ENCODE measurements around the gene NIPA2. TPM values are rescaled to one million over a fixed set of nuclear protein-coding genes. Genes with fewer than 3 reads are reported as not detected.

The NIPA2 gene
- total RNA-seq, 2 experiments from 2014 or later = 96.1 to 112 TPM

DNA sequence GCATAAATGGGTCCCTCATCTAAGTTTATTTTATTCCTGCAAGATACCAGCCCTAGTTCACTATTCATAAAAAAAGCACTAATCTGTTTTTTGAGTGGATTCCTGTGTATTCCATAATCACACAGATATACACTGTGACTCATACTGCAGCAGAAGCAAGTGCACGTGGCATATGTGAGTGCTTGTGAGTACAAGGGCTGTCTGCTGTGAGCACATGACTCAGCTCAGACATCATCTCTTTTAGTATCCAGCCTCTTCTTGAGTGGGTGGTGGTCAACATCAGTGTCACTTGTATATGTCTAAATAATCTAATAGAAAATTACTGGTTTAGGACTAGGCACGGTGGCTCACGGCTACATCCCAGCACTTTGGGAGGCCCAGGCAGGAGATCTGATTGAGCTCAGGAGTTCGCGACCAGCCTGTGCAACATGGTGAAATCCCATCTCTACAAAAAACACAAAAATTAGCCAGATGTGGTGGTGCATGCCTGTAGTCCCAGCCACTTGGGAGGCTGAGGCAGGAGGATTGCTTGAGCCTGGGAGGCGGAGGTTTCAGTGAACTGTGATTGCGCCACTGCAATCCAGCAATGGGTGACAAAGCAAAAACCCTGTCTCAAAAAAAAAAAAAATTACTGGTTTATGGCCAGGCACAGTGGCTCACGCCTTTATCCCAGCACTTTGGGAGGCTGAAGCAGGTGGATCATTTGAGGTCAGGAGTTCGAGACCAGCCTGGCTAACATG, 49.8 kb downstream of the NIPA2 start:
- H3K9me2 ChIP-seq (ENCODE audit: insufficient read depth, low read length) = no peaks in the 10 kb centered on the region
- no peak for TF ChIP-seq EZH2phosphoT487 (IDR thresholded peaks at IDR 0.05; ENCODE audit: borderline replicate concordance, low read depth, low read length)
- TF ChIP-seq, protein P1, sequence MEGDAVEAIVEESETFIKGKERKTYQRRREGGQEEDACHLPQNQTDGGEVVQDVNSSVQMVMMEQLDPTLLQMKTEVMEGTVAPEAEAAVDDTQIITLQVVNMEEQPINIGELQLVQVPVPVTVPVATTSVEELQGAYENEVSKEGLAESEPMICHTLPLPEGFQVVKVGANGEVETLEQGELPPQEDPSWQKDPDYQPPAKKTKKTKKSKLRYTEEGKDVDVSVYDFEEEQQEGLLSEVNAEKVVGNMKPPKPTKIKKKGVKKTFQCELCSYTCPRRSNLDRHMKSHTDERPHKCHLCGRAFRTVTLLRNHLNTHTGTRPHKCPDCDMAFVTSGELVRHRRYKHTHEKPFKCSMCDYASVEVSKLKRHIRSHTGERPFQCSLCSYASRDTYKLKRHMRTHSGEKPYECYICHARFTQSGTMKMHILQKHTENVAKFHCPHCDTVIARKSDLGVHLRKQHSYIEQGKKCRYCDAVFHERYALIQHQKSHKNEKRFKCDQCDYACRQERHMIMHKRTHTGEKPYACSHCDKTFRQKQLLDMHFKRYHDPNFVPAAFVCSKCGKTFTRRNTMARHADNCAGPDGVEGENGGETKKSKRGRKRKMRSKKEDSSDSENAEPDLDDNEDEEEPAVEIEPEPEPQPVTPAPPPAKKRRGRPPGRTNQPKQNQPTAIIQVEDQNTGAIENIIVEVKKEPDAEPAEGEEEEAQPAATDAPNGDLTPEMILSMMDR (conservative IDR thresholded peaks at IDR 0.05; ENCODE audit: low read length) = no peak
- no peaks in the 10 kb centered on the region for H3K79me2 ChIP-seq (ENCODE audit: insufficient read depth, low read depth, low read length)
- no peak overlapping the region for H2AFZ ChIP-seq (ENCODE audit: low read length)
- ChIA-PET CTCF (ENCODE audit: unreplicated experiment) (no interaction called here), POLR2A (no interaction called here)
- BruUV-seq (replicated peaks) = no TSS peak
- H3K4me3 ChIP-seq (ENCODE audit: low read depth, low read length, poor library complexity, severe bottlenecking) = no peak overlapping the region
- no peaks in the 10 kb centered on the region for H4K20me1 ChIP-seq (ENCODE audit: insufficient read depth, low read length)
- intact Hi-C loops (cut with micrococcal nuclease; ENCODE audit: unreplicated experiment) = no loop called here
- DNase-seq (ENCODE audit: low spot score) = no peak
- H3K4me1 ChIP-seq (ENCODE audit: insufficient read depth, low read length, poor library complexity, severe bottlenecking) = no peaks in the 10 kb centered on the region
- no peaks in the 10 kb centered on the region for H3K9me3 ChIP-seq (ENCODE audit: low read length)
- no peak overlapping the region for H3K4me2 ChIP-seq (ENCODE audit: low read length)
- no peak overlapping the region for H3K27ac ChIP-seq (ENCODE audit: low read depth, low read length, poor library complexity, severe bottlenecking)
- H3K36me3 ChIP-seq (ENCODE audit: insufficient read depth, low read length) = no peaks in the 10 kb centered on the region

DNA sequence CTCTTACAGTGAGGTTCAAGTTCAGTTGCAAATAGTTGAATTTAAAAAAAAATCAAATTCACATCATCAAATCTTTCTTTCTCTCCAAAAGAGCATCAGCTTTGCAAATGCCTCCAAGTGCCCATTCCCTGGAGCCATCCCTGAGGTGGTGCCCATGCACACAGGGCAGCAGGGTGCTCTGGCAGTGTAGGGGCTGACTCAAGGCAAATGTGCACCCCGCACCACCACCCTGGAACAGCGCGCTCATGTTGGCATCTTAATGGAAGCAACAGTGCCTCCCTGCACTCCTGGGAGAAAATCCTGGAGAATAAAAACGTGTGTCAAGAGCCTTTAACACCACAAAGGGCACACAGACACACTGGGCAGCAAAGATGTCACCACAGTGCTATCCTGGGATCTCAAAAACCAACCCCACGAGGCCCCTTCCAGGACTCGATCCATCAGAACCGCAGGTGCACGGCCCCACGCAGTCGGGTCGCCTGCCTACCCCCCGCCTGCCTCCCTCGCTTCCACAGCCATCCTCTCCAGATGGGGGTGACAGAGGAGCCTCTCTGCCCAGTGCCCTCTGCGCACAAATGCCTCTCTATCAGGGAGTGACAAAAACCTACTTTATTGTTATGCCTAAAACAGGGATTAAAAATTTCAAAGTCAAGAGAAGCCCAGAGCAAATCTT, 50.8 kb downstream of the NIPA2 start:
- H3K9me3 ChIP-seq (ENCODE audit: low read length) = no peaks in the 10 kb centered on the region
- H3K9me2 ChIP-seq (ENCODE audit: insufficient read depth, low read length) = no peaks in the 10 kb centered on the region
- H3K4me1 ChIP-seq (ENCODE audit: insufficient read depth, low read length, poor library complexity, severe bottlenecking) = no peaks in the 10 kb centered on the region
- H3K4me3 ChIP-seq (ENCODE audit: low read depth, low read length, poor library complexity, severe bottlenecking) = no peak overlapping the region
- TF ChIP-seq, protein P1 (conservative IDR thresholded peaks at IDR 0.05; ENCODE audit: low read length) = no peak
- TF ChIP-seq EZH2phosphoT487 (IDR thresholded peaks at IDR 0.05; ENCODE audit: borderline replicate concordance, low read depth, low read length) = no peak
- intact Hi-C loops (cut with micrococcal nuclease; ENCODE audit: unreplicated experiment) = no loop called here
- H3K36me3 ChIP-seq (ENCODE audit: insufficient read depth, low read length) = no peaks in the 10 kb centered on the region
- ChIA-PET CTCF (ENCODE audit: unreplicated experiment) (no interaction called here), POLR2A (interaction anchor here (0.7 kb wide), 2 partner anchors 35 to 40 kb away, joined by 3 to 4 read pairs; no protein-coding TSS in a partner anchor)
- H4K20me1 ChIP-seq (ENCODE audit: insufficient read depth, low read length) = no peaks in the 10 kb centered on the region
- H3K27ac ChIP-seq (ENCODE audit: low read depth, low read length, poor library complexity, severe bottlenecking) = no peak overlapping the region
- no peaks in the 10 kb centered on the region for H3K79me2 ChIP-seq (ENCODE audit: insufficient read depth, low read depth, low read length)
- no peak overlapping the region for H3K4me2 ChIP-seq (ENCODE audit: low read length)
- no peak overlapping the region for H2AFZ ChIP-seq (ENCODE audit: low read length)
- DNase-seq (ENCODE audit: low spot score) = no peak
- BruUV-seq (replicated peaks) = no TSS peak

DNA sequence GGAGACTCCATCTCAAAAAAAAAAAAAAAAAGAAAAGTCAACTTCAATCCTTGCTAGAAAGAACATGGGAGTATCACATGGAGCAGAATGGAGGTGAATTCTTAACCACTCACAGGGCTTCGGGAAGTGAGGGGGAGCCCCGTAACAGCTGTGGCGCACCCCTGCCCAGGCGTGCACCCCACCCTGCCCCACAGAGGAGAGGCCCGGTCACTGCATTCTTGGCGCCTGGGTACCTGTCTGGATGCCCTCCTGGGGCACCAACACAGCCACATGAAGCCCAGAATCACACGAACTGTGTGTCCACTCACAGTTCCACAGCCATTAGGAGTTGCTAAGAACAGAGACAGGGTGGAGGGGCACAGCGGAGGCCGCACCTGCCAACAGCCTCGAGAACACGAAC, 51.8 kb downstream of the NIPA2 start:
- no peak overlapping the region for H2AFZ ChIP-seq (ENCODE audit: low read length)

More for the DNA sequence above, 51.8 kb downstream of the NIPA2 start:
- Histone ChIP-seq H3K27ac (ENCODE audit: low read depth, low read length, poor library complexity, severe bottlenecking) (no peak overlapping the region), H3K79me2 (ENCODE audit: insufficient read depth, low read depth, low read length) (no peaks in the 10 kb centered on the region), H3K4me1 (ENCODE audit: insufficient read depth, low read length, poor library complexity, severe bottlenecking) (no peaks in the 10 kb centered on the region), H3K9me2 (ENCODE audit: insufficient read depth, low read length) (no peaks in the 10 kb centered on the region), H3K9me3 (ENCODE audit: low read length) (no peaks in the 10 kb centered on the region), H3K36me3 (ENCODE audit: insufficient read depth, low read length) (no peaks in the 10 kb centered on the region), H4K20me1 (ENCODE audit: insufficient read depth, low read length) (no peaks in the 10 kb centered on the region), H3K4me2 (ENCODE audit: low read length) (no peak overlapping the region), H3K4me3 (ENCODE audit: low read depth, low read length, poor library complexity, severe bottlenecking) (no peak overlapping the region)
- no peak for TF ChIP-seq EZH2phosphoT487 (IDR thresholded peaks at IDR 0.05; ENCODE audit: borderline replicate concordance, low read depth, low read length)
- TF ChIP-seq, protein P1 (conservative IDR thresholded peaks at IDR 0.05; ENCODE audit: low read length) = no peak
- no TSS peak for BruUV-seq (replicated peaks)
- POLR2A ChIA-PET = interaction anchor here (0.7 kb wide), 1 partner anchor 39 kb away, joined by 4 read pairs; no protein-coding TSS in a partner anchor
- intact Hi-C loops (cut with micrococcal nuclease; ENCODE audit: unreplicated experiment) = no loop called here
- CTCF ChIA-PET (ENCODE audit: unreplicated experiment) = no interaction called here
- DNase-seq (ENCODE audit: low spot score) = no peak

Data from OCI-LY7 (cell line).